Astrocyte (in vitro differentiated cells and primary cell): ENCODE measurements around the gene NPC2. TPM values are rescaled to one million over a fixed set of nuclear protein-coding genes. Genes with fewer than 3 reads are reported as not detected.

Experiments
- DNase-seq: peaks from one replicate; pipeline ENCODE4 v3.0.0-alpha.2; 2010; ENCODE audit warnings: low read depth
- FAIRE-seq: peaks from 2 replicates; lab custom pipeline; 2011; peaks lifted over from hg19 to GRCh38; lab: Jason Lieb, UNC
- H2AFZ ChIP-seq: 2 replicates; pipeline ENCODE4 v1.6.0; 2012; ENCODE audit warnings: low read depth, low read length, inconsistent platforms
- H3K27ac ChIP-seq: 2 replicates; pipeline ENCODE4 v1.5.1; 2011; ENCODE audit warnings: low read depth, low read length, inconsistent platforms
- H3K27me3 ChIP-seq: 2 replicates; pipeline ENCODE4 v1.6.0; 2011; ENCODE audit warnings: low read length, inconsistent platforms; ENCODE audit not compliant: insufficient read depth
- H3K36me3 ChIP-seq: 2 replicates; pipeline ENCODE4 v1.5.1; 2011; ENCODE audit warnings: low read length, inconsistent platforms; ENCODE audit not compliant: insufficient read depth
- H3K4me1 ChIP-seq: 2 replicates; pipeline ENCODE4 v1.5.1; 2011; ENCODE audit warnings: low read length, inconsistent platforms; ENCODE audit not compliant: insufficient read depth
- H3K4me2 ChIP-seq: 2 replicates; pipeline ENCODE4 v1.6.0; 2012; ENCODE audit warnings: low read length, inconsistent platforms
- H3K4me3 ChIP-seq: 2 replicates; pipeline ENCODE4 v1.5.1; 2011; ENCODE audit warnings: low read depth, mild to moderate bottlenecking, low read length, inconsistent platforms; ENCODE audit not compliant: insufficient read depth
- H3K79me2 ChIP-seq: 2 replicates; pipeline ENCODE4 v1.6.0; 2012; ENCODE audit warnings: mild to moderate bottlenecking, low read length, inconsistent platforms; ENCODE audit not compliant: insufficient read depth
- H3K9ac ChIP-seq: 2 replicates; pipeline ENCODE4 v1.6.0; 2012; ENCODE audit warnings: mild to moderate bottlenecking, low read length, inconsistent platforms
- H3K9me3 ChIP-seq: 2 replicates; pipeline ENCODE4 v1.5.1; 2012; ENCODE audit warnings: low read depth, mild to moderate bottlenecking, low read length, inconsistent platforms; ENCODE audit not compliant: insufficient read depth
- H4K20me1 ChIP-seq: 2 replicates; pipeline ENCODE4 v1.6.0; 2012; ENCODE audit warnings: low read length, inconsistent platforms; ENCODE audit not compliant: insufficient read depth
- H3K27ac Mint-ChIP-seq: one replicate; pipeline ENCODE4 v1.8.0; 2021; ENCODE audit warnings: mild to moderate bottlenecking, mixed read lengths; ENCODE audit not compliant: unreplicated experiment
- H3K27me3 Mint-ChIP-seq: one replicate; pipeline ENCODE4 v1.8.0; 2021; ENCODE audit warnings: low read depth, mixed read lengths; ENCODE audit not compliant: unreplicated experiment
- H3K36me3 Mint-ChIP-seq: one replicate; pipeline ENCODE4 v1.8.0; 2021; ENCODE audit warnings: low read depth, mixed read lengths; ENCODE audit not compliant: unreplicated experiment
- H3K4me1 Mint-ChIP-seq: one replicate; pipeline ENCODE4 v1.8.0; 2021; ENCODE audit warnings: low read depth, mixed read lengths; ENCODE audit not compliant: unreplicated experiment
- H3K4me3 Mint-ChIP-seq: one replicate; pipeline ENCODE4 v1.8.0; 2021; ENCODE audit warnings: mild to moderate bottlenecking, moderate library complexity, mixed read lengths; ENCODE audit not compliant: unreplicated experiment
- H3K9me3 Mint-ChIP-seq: one replicate; pipeline ENCODE4 v1.8.0; 2021; ENCODE audit warnings: mild to moderate bottlenecking, mixed read lengths; ENCODE audit not compliant: unreplicated experiment
- EZH2 ChIP-seq: IDR thresholded peaks from 2 replicates; pipeline ENCODE4 v1.6.1; 2012; ENCODE audit warnings: mild to moderate bottlenecking, low read length, inconsistent platforms; ENCODE audit not compliant: insufficient read depth
- total RNA-seq: library from RNA; stranded (reverse); gene quantifications from 2 replicates; pipeline ENCODE4 v1.2.1, GENCODE V29; 2021
- TF ChIP-seq, protein P1 (sequence below): IDR thresholded peaks from 2 replicates; pipeline ENCODE4 v1.5.1; 2011; ENCODE audit warnings: low read depth, mild to moderate bottlenecking, inconsistent platforms, low read length, moderate library complexity; ENCODE audit not compliant: insufficient read depth

Gene NPC2
- total RNA-seq, 1 donor from 2014 or later: 178 TPM

DNA sequence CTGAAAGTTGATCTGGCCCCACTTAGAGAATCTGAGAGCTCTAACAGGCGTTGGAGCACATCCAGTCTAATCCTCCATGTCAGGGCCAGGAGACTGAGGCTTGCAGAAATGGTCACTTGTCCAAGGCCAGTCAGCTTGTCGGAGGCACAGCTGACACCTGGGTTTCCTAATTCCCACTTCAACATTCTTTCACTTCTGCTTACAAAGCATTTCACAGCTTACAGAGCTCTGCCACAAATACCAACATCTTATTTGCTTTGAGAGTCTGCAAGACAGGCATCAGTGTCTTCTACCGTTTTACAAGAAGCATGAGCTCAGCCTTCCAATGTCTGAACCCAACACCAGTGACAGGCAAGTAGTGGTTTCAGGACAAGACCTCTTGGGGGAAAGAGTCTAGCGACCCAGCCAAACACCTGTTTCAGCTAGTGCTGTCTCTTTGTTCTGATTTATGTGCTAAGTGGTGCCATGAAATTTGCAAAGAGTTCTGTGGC, 32.3 kb upstream of the NPC2 start:
- Histone ChIP-seq H3K4me1 (peaks cover 13% of the 10 kb centered on the region), H3K36me3 (peaks cover 7% of the 10 kb centered on the region), H3K9me3 (no peaks in the 10 kb centered on the region), H3K4me3 (no peak overlapping the region), H2AFZ (no peak overlapping the region), H4K20me1 (no peaks in the 10 kb centered on the region), H3K79me2 (no peaks in the 10 kb centered on the region), H3K4me2 (no peak overlapping the region), H3K27me3 (no peaks in the 10 kb centered on the region), H3K27ac (no peak overlapping the region), H3K9ac (no peak overlapping the region)
- no peaks in the 10 kb centered on the region for H3K9me3 Mint-ChIP-seq
- H3K4me3 Mint-ChIP-seq: no peak overlapping the region
- no peak for FAIRE-seq
- peak; percentile 35 for DNase-seq
- TF ChIP-seq, protein P1, sequence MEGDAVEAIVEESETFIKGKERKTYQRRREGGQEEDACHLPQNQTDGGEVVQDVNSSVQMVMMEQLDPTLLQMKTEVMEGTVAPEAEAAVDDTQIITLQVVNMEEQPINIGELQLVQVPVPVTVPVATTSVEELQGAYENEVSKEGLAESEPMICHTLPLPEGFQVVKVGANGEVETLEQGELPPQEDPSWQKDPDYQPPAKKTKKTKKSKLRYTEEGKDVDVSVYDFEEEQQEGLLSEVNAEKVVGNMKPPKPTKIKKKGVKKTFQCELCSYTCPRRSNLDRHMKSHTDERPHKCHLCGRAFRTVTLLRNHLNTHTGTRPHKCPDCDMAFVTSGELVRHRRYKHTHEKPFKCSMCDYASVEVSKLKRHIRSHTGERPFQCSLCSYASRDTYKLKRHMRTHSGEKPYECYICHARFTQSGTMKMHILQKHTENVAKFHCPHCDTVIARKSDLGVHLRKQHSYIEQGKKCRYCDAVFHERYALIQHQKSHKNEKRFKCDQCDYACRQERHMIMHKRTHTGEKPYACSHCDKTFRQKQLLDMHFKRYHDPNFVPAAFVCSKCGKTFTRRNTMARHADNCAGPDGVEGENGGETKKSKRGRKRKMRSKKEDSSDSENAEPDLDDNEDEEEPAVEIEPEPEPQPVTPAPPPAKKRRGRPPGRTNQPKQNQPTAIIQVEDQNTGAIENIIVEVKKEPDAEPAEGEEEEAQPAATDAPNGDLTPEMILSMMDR: no peak
- TF ChIP-seq EZH2: no peak
- peaks cover 36% of the 10 kb centered on the region for H3K36me3 Mint-ChIP-seq
- no peak overlapping the region for H3K27ac Mint-ChIP-seq
- no peaks in the 10 kb centered on the region for H3K27me3 Mint-ChIP-seq
- peaks cover 2% of the 10 kb centered on the region for H3K4me1 Mint-ChIP-seq

DNA sequence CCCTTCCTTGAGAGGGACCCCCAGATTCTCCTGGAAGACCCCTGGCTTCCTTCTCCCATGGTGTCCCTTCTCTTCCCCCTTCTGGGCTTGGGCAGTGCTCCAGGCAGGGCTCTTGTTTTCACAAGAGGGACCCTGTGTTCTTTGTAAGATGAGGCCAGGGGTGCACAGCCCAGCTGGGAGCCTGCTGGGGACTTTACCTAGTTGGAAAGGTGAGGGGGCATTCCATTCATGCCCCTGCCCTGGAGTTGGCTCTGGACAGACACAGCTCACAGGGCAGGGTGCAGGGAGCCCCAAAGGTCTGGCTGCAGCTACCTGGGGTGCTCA, 31.7 kb upstream of the NPC2 start:
- TF ChIP-seq EZH2: no peak
- TF ChIP-seq, protein P1: no peak
- Mint-ChIP-seq H3K27me3 (no peaks in the 10 kb centered on the region), H3K4me1 (peaks cover 2% of the 10 kb centered on the region), H3K27ac (no peak overlapping the region), H3K9me3 (no peaks in the 10 kb centered on the region), H3K36me3 (peaks cover 35% of the 10 kb centered on the region), H3K4me3 (no peak overlapping the region)
- DNase-seq: no peak
- no peak for FAIRE-seq
- Histone ChIP-seq H3K27ac (no peak overlapping the region), H3K9me3 (no peaks in the 10 kb centered on the region), H3K9ac (peak overlapping the region; percentile 31), H3K4me3 (no peak overlapping the region), H3K4me1 (peaks cover 13% of the 10 kb centered on the region), H3K27me3 (no peaks in the 10 kb centered on the region), H3K4me2 (peak overlapping the region; percentile 40), H3K79me2 (no peaks in the 10 kb centered on the region), H4K20me1 (no peaks in the 10 kb centered on the region), H3K36me3 (peaks cover 10% of the 10 kb centered on the region), H2AFZ (no peak overlapping the region)

DNA sequence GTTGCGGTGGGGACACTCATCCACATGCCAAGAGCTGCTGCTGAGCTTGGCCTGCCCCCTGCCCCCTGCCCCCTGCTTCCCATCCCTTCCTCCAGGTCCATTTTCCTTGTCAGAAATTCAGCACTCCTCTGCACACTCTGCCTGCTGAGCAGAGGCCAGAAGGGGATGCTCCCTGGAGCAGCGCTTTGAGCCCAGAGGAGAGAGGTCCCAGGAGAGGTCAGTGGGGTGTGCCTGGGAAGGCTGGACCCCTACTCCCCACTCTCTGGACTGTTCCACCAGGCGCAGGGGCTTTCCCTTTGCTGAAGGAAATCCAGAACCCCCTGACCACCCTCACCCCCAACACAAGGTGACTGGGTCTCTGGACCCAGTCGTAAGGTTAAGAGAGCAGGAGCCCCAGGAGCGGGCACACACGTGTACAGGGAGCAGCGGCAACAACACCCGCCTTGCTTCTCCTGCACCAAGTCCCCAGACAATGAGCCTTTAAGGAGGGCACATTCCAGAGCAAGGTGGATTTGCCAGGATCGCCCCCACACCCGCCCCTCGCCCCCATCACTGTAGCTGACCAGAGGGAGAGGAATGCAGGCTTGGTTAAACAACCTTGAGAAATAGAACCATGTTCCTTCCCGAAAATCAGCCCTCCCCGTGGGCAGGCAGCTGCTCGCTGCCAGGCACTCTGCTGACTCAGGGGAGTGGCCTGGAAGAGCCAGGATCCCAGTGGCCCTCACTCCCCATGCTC, 31.1 kb upstream of the NPC2 start:
- Histone ChIP-seq H3K4me2 (peak overlapping the region; percentile 40), H4K20me1 (no peaks in the 10 kb centered on the region), H3K4me3 (no peak overlapping the region), H3K4me1 (peaks cover 13% of the 10 kb centered on the region), H3K79me2 (no peaks in the 10 kb centered on the region), H3K36me3 (peaks cover 10% of the 10 kb centered on the region), H3K27ac (no peak overlapping the region), H3K9ac (peak overlapping the region; percentile 31), H2AFZ (no peak overlapping the region), H3K27me3 (no peaks in the 10 kb centered on the region), H3K9me3 (no peaks in the 10 kb centered on the region)
- Mint-ChIP-seq H3K9me3 (no peaks in the 10 kb centered on the region), H3K4me1 (peaks cover 2% of the 10 kb centered on the region), H3K27ac (no peak overlapping the region), H3K27me3 (no peaks in the 10 kb centered on the region), H3K36me3 (peaks cover 29% of the 10 kb centered on the region), H3K4me3 (no peak overlapping the region)
- peak; percentile 82 for DNase-seq
- FAIRE-seq: no peak
- TF ChIP-seq, protein P1: no peak
